HG03342 (cell line): ENCODE results near the gene PCDHGA8.
"Not testable (repeated sequence)": the region's sequence is repeated elsewhere in the genome, so short reads cannot be mapped to it uniquely, and the experiment has no call there.

Experiments used
- ATAC-seq: cut with Tn5 transposase; IDR thresholded peaks from one replicate; pipeline ENCODE4 v1.9.1; 2021; ENCODE audit warnings: mild to moderate bottlenecking, moderate library complexity; ENCODE audit not compliant: unreplicated experiment

Gene PCDHGA8

DNA sequence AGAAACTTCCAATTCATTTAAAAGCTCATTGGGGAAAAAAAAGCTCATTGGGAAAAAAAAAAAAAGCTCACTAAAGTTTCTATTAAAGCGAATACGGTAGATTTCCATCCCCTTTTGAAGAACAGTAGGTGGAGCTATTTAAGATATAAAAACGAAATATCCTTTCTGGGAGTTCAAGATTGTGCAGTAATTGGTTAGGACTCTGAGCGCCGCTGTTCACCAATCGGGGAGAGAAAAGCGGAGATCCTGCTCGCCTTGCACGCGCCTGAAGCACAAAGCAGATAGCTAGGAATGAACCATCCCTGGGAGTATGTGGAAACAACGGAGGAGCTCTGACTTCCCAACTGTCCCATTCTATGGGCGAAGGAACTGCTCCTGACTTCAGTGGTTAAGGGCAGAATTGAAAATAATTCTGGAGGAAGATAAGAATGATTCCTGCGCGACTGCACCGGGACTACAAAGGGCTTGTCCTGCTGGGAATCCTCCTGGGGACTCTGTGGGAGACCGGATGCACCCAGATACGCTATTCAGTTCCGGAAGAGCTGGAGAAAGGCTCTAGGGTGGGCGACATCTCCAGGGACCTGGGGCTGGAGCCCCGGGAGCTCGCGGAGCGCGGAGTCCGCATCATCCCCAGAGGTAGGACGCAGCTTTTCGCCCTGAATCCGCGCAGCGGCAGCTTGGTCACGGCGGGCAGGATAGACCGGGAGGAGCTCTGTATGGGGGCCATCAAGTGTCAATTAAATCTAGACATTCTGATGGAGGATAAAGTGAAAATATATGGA is 38.1 kb downstream of the PCDHGA8 start, which contains the start of gene PCDHGA12:
TSS of gene PCDHGA12 (plus strand) at position 176 of the 782 bp plus-strand sequence. CDS start at position 429, 253 bp downstream.
- peak; percentile 73 for ATAC-seq

DNA sequence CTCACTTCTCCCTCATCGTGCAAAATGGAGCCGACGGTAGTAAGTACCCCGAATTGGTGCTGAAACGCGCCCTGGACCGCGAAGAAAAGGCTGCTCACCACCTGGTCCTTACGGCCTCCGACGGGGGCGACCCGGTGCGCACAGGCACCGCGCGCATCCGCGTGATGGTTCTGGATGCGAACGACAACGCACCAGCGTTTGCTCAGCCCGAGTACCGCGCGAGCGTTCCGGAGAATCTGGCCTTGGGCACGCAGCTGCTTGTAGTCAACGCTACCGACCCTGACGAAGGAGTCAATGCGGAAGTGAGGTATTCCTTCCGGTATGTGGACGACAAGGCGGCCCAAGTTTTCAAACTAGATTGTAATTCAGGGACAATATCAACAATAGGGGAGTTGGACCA is 38.9 kb downstream of the PCDHGA8 start:
- peak; percentile 66 for ATAC-seq

DNA sequence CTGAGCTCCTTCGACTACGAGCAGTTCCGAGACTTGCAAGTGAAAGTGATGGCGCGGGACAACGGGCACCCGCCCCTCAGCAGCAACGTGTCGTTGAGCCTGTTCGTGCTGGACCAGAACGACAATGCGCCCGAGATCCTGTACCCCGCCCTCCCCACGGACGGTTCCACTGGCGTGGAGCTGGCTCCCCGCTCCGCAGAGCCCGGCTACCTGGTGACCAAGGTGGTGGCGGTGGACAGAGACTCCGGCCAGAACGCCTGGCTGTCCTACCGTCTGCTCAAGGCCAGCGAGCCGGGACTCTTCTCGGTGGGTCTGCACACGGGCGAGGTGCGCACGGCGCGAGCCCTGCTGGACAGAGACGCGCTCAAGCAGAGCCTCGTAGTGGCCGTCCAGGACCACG is 39.9 kb downstream of the PCDHGA8 start:
- not testable (repeated sequence) for ATAC-seq

DNA sequence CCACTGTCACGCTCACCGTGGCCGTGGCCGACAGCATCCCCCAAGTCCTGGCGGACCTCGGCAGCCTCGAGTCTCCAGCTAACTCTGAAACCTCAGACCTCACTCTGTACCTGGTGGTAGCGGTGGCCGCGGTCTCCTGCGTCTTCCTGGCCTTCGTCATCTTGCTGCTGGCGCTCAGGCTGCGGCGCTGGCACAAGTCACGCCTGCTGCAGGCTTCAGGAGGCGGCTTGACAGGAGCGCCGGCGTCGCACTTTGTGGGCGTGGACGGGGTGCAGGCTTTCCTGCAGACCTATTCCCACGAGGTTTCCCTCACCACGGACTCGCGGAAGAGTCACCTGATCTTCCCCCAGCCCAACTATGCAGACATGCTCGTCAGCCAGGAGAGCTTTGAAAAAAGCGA is 40.3 kb downstream of the PCDHGA8 start:
- not testable (repeated sequence) for ATAC-seq

DNA sequence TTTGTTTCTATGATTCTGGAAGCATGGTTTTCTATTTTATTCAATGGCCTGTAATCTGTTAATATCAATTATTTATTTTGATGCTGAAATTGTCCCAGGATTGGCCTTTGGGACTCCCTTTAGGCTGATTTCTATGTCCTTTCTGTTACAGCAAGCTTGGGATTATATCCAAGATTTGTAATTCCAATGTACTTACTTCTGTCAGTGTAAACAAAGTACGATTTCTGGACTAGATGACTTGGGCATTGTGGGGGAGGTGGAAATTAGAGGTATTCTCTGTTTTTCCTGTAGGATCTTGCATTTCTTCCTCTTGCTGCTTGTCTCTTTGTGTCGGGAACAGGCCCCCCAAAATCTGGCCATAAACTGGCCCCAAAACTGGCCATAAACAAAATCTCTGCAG is 41.6 kb downstream of the PCDHGA8 start:
- ATAC-seq = no peak

DNA sequence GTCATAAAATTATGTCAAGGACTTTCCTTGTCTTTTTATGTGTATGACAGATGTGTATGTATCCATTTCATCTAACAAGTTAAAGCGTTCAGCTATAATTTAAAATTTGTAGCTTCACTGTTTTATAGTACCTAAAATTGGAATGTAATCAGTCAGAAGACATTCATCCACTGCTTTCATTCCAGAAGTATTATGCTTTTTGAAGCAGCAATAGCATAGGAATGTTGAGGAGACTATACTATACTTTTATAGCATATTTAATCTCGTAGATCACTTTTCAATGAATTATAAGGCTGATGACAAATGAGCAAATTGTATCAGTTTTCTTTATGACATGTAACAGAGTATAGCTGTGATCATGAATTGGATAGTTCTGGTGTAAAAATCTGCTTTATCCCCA is 44.8 kb downstream of the PCDHGA8 start:
- no peak for ATAC-seq

DNA sequence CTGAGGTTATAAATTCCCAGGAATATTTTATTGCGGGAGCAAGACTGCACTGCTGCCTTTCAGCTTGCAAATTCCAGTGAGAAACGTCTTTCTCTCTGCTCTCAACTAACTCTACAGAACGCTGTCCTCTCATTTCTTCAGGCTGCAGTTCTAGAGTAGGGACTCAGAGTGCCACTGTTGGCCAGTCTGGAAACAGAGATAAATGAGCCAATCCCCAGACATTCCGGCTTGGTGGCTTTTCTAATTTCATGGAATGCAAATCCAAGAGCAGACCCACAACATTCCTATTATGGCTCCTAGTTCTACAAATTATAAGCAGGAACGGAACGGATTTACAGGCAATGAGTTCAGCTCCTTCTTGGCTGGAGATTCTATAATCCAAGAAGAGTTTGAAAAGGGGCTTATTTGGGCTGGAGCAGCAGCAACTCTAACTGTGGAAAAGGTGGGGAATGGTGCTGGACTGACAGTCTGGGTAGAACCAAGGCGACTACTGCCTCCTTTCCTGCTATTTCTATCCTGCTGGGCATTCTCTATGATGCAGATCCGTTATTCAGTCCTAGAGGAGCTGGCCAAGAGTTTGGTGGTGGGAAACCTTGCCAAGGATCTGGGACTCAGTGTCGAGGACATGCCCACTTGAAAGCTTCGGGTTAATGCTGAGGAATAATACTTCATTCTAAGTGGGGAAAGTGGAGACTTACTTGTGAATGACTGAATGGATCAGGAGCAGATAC is 47.1 kb downstream of the PCDHGA8 start:
- no peak for ATAC-seq

DNA sequence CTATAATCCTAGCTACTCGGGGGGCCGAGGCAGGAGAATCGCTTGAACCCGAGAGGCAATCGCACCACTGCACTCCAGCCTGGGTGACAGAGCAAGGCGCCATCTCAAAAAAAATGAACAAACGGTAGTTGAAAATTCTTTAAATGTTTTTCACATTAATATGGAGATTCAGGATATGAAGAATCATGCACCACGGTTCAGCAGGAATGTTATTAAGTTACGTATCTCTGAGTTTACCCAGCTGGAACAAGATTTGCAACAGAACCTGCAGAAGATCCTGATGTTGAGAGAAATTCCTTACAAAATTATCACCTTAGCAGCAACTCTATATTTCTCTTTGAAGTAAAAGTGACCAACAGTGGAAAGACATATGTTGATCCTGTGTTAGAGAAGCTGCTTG is 47.9 kb downstream of the PCDHGA8 start:
- no peak for ATAC-seq

DNA sequence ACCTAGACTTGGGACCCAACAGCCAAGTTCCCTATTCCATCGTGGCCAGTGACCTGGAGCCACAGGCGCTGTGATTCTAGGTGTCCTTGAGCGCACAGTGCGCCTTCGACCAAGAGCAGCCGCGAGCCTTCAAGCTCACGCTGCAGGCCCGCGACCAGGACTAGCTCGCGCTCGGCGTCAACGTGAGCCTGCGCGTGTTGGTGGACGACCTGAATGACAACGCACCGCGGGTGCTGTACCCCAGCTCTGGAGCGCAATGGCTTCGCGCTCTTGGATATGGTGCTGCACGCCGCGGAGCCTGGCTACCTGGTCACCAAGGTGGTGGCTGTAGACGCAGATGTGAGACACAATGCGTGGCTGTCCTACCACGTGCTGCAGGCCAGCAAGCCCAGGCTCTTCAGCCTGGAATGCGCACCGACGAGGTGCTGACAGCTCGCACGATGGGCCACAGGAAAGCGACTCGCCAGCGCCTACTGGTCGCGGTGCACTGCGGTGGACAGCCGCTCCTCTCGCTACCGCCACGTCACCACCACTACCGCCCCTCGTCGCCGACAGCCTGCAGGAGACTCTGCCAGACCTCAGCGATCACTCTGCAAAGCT is 49.2 kb downstream of the PCDHGA8 start:
- no peak for ATAC-seq
